Effector memory CD4-positive, alpha-beta T cell (primary cell): ENCODE measurements around the gene CYS1.

Source experiments
- DNase-seq, 3 donors: peaks; one replicate each; pipeline ENCODE4 v3.0.0-alpha.2; 2020
- H3K27ac ChIP-seq: 2 replicates; pipeline ENCODE4 v1.7.0; 2013; ENCODE audit warnings: mild to moderate bottlenecking, low read length, moderate library complexity; ENCODE audit not compliant: insufficient read depth, poor library complexity, severe bottlenecking
- H3K27me3 ChIP-seq: replicated peaks from 2 replicates; pipeline ENCODE4 v1.7.0; 2013; ENCODE audit warnings: mild to moderate bottlenecking, low read length; ENCODE audit not compliant: insufficient read depth, control insufficient read depth, poor library complexity, severe bottlenecking
- H3K36me3 ChIP-seq: 2 replicates; pipeline ENCODE4 v1.7.0; 2013; ENCODE audit warnings: mild to moderate bottlenecking, low read length, moderate library complexity; ENCODE audit not compliant: control insufficient read depth, insufficient read depth
- H3K4me1 ChIP-seq: 2 replicates; pipeline ENCODE4 v1.7.0; 2013; ENCODE audit warnings: low read length, mild to moderate bottlenecking; ENCODE audit not compliant: control insufficient read depth, insufficient read depth, poor library complexity, severe bottlenecking
- H3K4me3 ChIP-seq: 2 replicates; pipeline ENCODE4 v1.7.0; 2013; ENCODE audit warnings: low read length, low read depth, mild to moderate bottlenecking; ENCODE audit not compliant: insufficient read depth, poor library complexity, severe bottlenecking
- H3K9me3 ChIP-seq: 2 replicates; pipeline ENCODE4 v1.7.0; 2013; ENCODE audit warnings: mild to moderate bottlenecking, low read length, moderate library complexity; ENCODE audit not compliant: control insufficient read depth

CYS1 gene

GRCh38 chr2:10053351-10053750, 26.9 kb downstream of the CYS1 start:
- no peak for DNase-seq
- Histone ChIP-seq H3K36me3 (peaks cover 38% of the 10 kb centered on the region), H3K27ac (no peak overlapping the region), H3K9me3 (no peaks in the 10 kb centered on the region), H3K4me1 (no peaks in the 10 kb centered on the region), H3K4me3 (no peak overlapping the region), H3K27me3 (no peaks in the 10 kb centered on the region)

GRCh38 chr2:10052216-10052615, 28.0 kb downstream of the CYS1 start:
- Histone ChIP-seq H3K27me3 (no peaks in the 10 kb centered on the region), H3K36me3 (peaks cover 49% of the 10 kb centered on the region), H3K27ac (no peak overlapping the region), H3K9me3 (no peaks in the 10 kb centered on the region), H3K4me1 (no peaks in the 10 kb centered on the region), H3K4me3 (no peak overlapping the region)
- DNase-seq, result no peak

- Histone ChIP-seq H3K27ac (no peak overlapping the region), H3K4me1 (peaks cover 3% of the 10 kb centered on the region), H3K36me3 (peaks cover 48% of the 10 kb centered on the region), H3K4me3 (no peak overlapping the region), H3K27me3 (no peaks in the 10 kb centered on the region), H3K9me3 (no peaks in the 10 kb centered on the region)
- no peak for DNase-seq
Observed at GRCh38 chr2:10048501-10049171, 31.6 kb downstream of the CYS1 start.

- Histone ChIP-seq H3K27ac (no peak overlapping the region), H3K27me3 (no peaks in the 10 kb centered on the region), H3K4me1 (peaks cover 3% of the 10 kb centered on the region), H3K4me3 (no peak overlapping the region), H3K36me3 (peaks cover 41% of the 10 kb centered on the region), H3K9me3 (no peaks in the 10 kb centered on the region)
- no peak for DNase-seq
Observed at GRCh38 chr2:10047616-10048500, 32.4 kb downstream of the CYS1 start.

DNA sequence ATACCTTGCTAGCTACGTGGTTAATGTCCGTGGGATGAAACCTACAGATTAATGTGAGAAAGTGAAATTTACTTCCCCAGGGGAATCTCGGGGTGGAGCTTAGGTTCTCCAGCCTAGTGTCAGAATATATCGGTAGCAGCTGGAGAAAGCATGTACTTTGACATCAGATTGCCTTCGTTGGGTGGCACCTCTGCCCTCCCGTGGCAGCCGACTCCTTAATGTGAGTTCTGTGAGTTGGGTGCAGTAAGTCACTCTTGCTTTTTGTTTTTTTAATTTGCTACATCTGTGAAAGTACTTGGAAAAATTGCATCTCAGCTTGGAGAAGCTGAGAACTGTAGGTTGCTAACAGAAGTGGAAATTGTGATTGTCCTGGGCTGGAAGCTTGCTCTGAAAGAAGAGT, 33.3 kb downstream of the CYS1 start:
- no peak overlapping the region for H3K4me3 ChIP-seq
- H3K36me3 ChIP-seq, result peaks cover 32% of the 10 kb centered on the region
- no peak for DNase-seq
- H3K4me1 ChIP-seq, result peaks cover 3% of the 10 kb centered on the region
- no peaks in the 10 kb centered on the region for H3K27me3 ChIP-seq
- H3K9me3 ChIP-seq, result no peaks in the 10 kb centered on the region
- H3K27ac ChIP-seq, result no peak overlapping the region

GRCh38 chr2:10045561-10046355, 34.5 kb downstream of the CYS1 start:
- no peaks in the 10 kb centered on the region for H3K9me3 ChIP-seq
- H3K27ac ChIP-seq, result no peak overlapping the region
- H3K4me3 ChIP-seq, result no peak overlapping the region
- peaks cover 32% of the 10 kb centered on the region for H3K36me3 ChIP-seq
- no peak for DNase-seq
- no peaks in the 10 kb centered on the region for H3K27me3 ChIP-seq
- H3K4me1 ChIP-seq, result peaks cover 3% of the 10 kb centered on the region

DNA sequence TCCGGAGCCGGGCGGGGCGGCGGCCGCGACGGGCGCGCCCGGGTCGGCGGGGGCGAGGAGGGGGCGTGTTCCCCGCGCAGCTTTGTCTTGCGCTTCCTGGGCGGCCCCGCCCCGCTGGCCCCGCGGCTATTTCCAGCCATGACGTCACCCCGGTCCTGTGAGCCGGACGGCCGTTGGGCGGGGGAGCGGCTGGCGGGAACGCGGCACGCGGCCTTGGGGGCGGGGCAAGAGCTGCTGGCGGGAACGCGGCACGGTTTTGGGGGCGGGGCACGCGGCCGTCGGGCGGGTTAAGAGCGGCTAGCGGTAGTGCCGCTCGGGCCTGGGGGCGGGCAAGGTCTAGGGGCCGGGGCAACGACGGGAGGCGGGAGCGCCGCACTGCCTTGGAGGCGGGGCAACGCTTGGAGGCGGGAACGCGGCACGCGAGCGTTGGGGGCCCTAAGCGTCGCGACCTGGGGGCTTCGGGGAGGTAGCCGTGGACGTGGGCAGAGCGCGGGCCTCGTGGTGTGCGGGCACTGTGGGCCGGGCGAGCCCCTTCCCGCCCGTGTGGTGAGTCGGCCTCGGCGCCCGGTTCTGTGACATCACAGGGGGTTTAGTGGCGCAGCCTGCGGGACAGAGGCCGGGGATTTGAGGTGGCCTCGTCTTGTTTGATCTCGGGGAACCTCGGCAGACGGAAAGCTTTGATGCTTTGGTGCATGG, 36.2 kb downstream of the CYS1 start:
- Histone ChIP-seq H3K27ac (peak overlapping the region; percentile 78), H3K4me1 (peaks cover 3% of the 10 kb centered on the region), H3K27me3 (no peaks in the 10 kb centered on the region), H3K4me3 (peak overlapping the region; percentile 52), H3K9me3 (no peaks in the 10 kb centered on the region), H3K36me3 (peaks cover 23% of the 10 kb centered on the region)
- peak; percentile 88 to 93 (median 89) for DNase-seq

DNA sequence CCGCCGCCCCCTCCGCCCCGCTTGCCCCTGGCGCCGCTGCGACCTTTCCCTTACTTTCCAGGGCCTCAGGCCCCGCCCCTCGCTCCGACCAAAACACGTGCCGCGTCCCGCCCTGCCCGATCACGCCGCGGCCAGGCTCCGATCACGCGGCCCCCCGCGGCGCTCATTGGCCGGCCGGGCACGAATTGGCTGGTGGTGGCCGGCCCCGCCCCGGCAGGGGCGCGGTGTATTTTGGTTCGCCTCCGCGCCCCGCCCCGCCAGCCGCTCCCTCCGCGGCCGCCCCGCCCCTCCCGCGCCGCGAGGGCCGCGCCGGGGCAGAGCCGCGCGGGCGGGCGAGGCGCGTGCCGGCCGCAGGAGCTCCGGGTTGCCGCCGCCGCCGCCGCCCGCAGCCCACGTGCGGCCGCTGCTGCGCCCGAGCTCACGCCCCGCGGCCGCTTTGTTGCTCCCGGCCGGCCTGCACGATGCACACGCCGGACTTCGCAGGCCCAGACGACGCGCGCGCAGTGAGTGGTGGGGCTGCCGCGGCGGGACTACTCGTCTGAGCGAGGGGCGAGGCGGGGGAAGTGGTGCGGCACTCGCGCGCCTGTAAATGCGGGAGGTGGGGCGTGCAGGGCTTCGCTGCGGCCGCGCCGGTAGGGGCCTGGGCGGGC, 36.8 kb downstream of the CYS1 start, which contains the start of gene KLF11:
TSS of gene KLF11 (plus strand) at position 295 of the 650 bp plus-strand sequence. CDS start at position 462, 167 bp downstream.
- H3K4me1 ChIP-seq, result peaks cover 3% of the 10 kb centered on the region
- H3K36me3 ChIP-seq, result peaks cover 20% of the 10 kb centered on the region
- H3K9me3 ChIP-seq, result no peaks in the 10 kb centered on the region
- H3K27ac ChIP-seq, result peak within 1 kb of the TSS; percentile 78
- H3K4me3 ChIP-seq, result peak within 1 kb of the TSS; percentile 52
- no peaks in the 10 kb centered on the region for H3K27me3 ChIP-seq
- DNase-seq, result peak; percentile 69 to 80 (median 74)
